OCI-LY7 (cell line): Measurements from ENCODE around the gene TLX2. TPM values are rescaled to one million over a fixed set of nuclear protein-coding genes. Genes with fewer than 3 reads are reported as not detected.

Source experiments
- BruUV-seq: library from RNA; stranded (reverse); fragments of 400-500 nt; replicated peaks from 2 replicates; lab custom pipeline; 2021; lab: Mats Ljungman, UMichigan
- CTCF ChIA-PET: fragments of 300-600 bp; sonication (Branson Sonifier 250); formaldehyde crosslinking; loops from one replicate; lab custom pipeline; 2022; ENCODE audit warnings: antibody characterized with exemption; ENCODE audit not compliant: unreplicated experiment; lab: Charles Lee
- POLR2A ChIA-PET: fragments of 300-600 bp; sonication (Branson Sonifier 250); formaldehyde crosslinking; loops from one replicate; lab custom pipeline; 2022; ENCODE audit warnings: antibody characterized with exemption; lab: Charles Lee
- DNase-seq: peaks from one replicate; pipeline ENCODE4 v3.0.0-alpha.2; 2015; ENCODE audit warnings: low spot score
- H2AFZ ChIP-seq: fragments of 200-600 bp; sonication (generic), shearing (Covaris generic); 2 replicates; pipeline ENCODE4 v1.6.1; 2014; ENCODE audit warnings: mild to moderate bottlenecking, antibody characterized with exemption, low read length, moderate library complexity
- H3K27ac ChIP-seq: fragments of 200-600 bp; sonication (generic); 2 replicates; pipeline ENCODE4 v1.5.1; 2014; ENCODE audit warnings: mixed run types, low read depth, mild to moderate bottlenecking, moderate library complexity, low read length, inconsistent platforms; ENCODE audit not compliant: poor library complexity, severe bottlenecking
- H3K36me3 ChIP-seq: fragments of 200-600 bp; sonication (generic); 2 replicates; pipeline ENCODE4 v1.6.1; 2014; ENCODE audit warnings: mild to moderate bottlenecking, antibody characterized with exemption, low read length, moderate library complexity, mixed read lengths; ENCODE audit not compliant: insufficient read depth
- H3K4me1 ChIP-seq: fragments of 200-600 bp; sonication (generic); 2 replicates; pipeline ENCODE4 v1.5.1; 2014; ENCODE audit warnings: mild to moderate bottlenecking, low read length; ENCODE audit not compliant: insufficient read depth, poor library complexity, severe bottlenecking
- H3K4me2 ChIP-seq: fragments of 200-600 bp; sonication (generic); 2 replicates; pipeline ENCODE4 v1.6.1; 2014; ENCODE audit warnings: mild to moderate bottlenecking, low read length
- H3K4me3 ChIP-seq: fragments of 200-600 bp; sonication (generic); 2 replicates; pipeline ENCODE4 v1.5.1; 2014; ENCODE audit warnings: mild to moderate bottlenecking, low read depth, low read length; ENCODE audit not compliant: poor library complexity, severe bottlenecking
- H3K79me2 ChIP-seq: fragments of 200-600 bp; sonication (generic); 2 replicates; pipeline ENCODE4 v1.6.1; 2016; ENCODE audit warnings: low read depth, mild to moderate bottlenecking, low read length, moderate library complexity, mixed read lengths; ENCODE audit not compliant: insufficient read depth
- H3K9me2 ChIP-seq: fragments of 200-600 bp; sonication (generic); 2 replicates; pipeline ENCODE4 v1.6.1; 2016; ENCODE audit warnings: mild to moderate bottlenecking, low read length, mixed read lengths; ENCODE audit not compliant: insufficient read depth
- H3K9me3 ChIP-seq: fragments of 200-600 bp; sonication (generic); 2 replicates; pipeline ENCODE4 v1.6.1; 2014; ENCODE audit warnings: mild to moderate bottlenecking, mixed run types, low read length, mixed read lengths
- H4K20me1 ChIP-seq: fragments of 200-600 bp; sonication (generic); 2 replicates; pipeline ENCODE4 v1.6.1; 2014; ENCODE audit warnings: mild to moderate bottlenecking, antibody characterized with exemption, low read length, moderate library complexity, mixed read lengths; ENCODE audit not compliant: insufficient read depth
- EZH2phosphoT487 ChIP-seq: fragments of 200-600 bp; sonication (generic); IDR thresholded peaks from 2 replicates; pipeline ENCODE4 v1.6.1; 2018; ENCODE audit warnings: low read depth, borderline replicate concordance, mild to moderate bottlenecking, mixed run types, antibody characterized with exemption, low read length, moderate library complexity, mixed read lengths
- intact Hi-C: fragments of 100-400 bp; cut with micrococcal nuclease; formaldehyde crosslinking; loops from one replicate; pipeline ENCODE4 v1.10.0; 2022; ENCODE audit not compliant: unreplicated experiment
- total RNA-seq, 2 experiments: library from RNA; depleted of rRNA in 1 of 2; stranded (reverse); fragments of >200 nt in 1 of 2; shearing (Covaris generic) in 1 of 2; gene quantifications; 2 replicates each; pipeline ENCODE4 v1.2.3, GENCODE V29; 2014 to 2022
- TF ChIP-seq, protein P1 (sequence below): fragments of 200-600 bp; sonication (generic); conservative IDR thresholded peaks from 2 replicates; pipeline ENCODE4 v1.5.1; 2014; ENCODE audit warnings: mild to moderate bottlenecking, antibody characterized with exemption, low read length, moderate library complexity, mixed read lengths

Gene TLX2
- total RNA-seq, 2 experiments from 2014 or later = not detected

DNA sequence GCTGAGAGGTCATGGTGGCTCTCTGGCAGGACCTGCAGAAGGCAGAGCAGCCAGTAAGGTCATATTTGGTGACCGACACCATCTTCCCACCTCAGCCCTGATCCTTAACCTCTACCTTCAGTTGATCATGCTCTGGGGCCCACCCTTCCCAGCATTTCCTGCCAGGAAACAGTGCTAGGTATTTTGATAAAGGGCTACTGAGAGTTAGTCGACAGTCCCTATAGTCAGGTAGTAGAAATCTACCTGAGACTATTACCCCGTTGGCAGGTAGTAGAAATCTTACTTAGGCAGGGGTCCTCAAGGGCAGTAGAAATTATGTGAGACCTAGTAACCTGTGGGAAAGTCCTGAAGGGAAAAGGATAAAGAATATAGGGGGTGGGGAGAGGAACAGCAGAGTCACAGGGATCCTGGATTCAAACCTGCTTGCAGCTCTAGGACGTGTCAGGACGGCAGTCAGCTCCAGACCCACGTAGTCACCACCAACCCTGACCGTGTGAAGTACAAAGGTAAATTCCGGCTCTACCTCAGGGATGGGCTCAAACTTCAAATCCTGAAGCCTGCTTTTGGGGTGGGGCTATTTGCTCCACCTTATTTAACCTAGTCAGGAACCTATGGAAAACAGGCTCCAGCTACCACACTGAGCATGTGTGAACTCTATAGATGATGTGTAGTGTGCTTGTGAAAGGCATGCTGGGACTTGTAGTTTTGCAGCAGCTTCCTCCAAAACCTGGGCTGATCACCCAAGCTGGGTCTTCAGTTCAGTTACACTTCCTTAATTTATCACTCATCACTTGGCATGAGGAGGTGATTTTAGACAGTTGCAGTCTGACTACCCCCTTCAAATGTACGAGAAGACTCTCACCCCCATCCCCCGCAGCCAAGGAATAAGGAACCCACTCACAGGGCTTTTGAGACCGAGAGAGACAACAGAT is 11.7 kb downstream of the TLX2 start, which contains the start of gene DQX1:
DQX1 (minus strand) TSS at position 515 of the 932 bp plus-strand sequence; CDS start at position 13, 502 bp downstream.
- peak; percentile 63 for DNase-seq
- CTCF ChIA-PET = no interaction called here
- Histone ChIP-seq H3K4me2 (0 out of 2 replicates have a peak within 1 kb of the TSS, but pooled peaks have one; percentile 95), H3K9me3 (no peaks in the 10 kb centered on the region), H3K27ac (no peak within 1 kb of the TSS), H3K79me2 (peaks cover 32% of the 10 kb centered on the region), H4K20me1 (peaks cover 5% of the 10 kb centered on the region; the same call in 1 of the 2 replicates), H3K4me1 (peaks cover 21% of the 10 kb centered on the region), H3K4me3 (no peak within 1 kb of the TSS), H3K36me3 (peaks cover 45% of the 10 kb centered on the region), H3K9me2 (no peaks in the 10 kb centered on the region), H2AFZ (no peak within 1 kb of the TSS)
- POLR2A ChIA-PET = interaction anchor here (0.6 to 1.0 kb wide), 2 partner anchors 8 to 15 kb away, joined by 3 read pairs; no protein-coding TSS in a partner anchor
- intact Hi-C loops = no loop called here
- BruUV-seq = no TSS peak
- no peak for TF ChIP-seq EZH2phosphoT487
- TF ChIP-seq, protein P1, sequence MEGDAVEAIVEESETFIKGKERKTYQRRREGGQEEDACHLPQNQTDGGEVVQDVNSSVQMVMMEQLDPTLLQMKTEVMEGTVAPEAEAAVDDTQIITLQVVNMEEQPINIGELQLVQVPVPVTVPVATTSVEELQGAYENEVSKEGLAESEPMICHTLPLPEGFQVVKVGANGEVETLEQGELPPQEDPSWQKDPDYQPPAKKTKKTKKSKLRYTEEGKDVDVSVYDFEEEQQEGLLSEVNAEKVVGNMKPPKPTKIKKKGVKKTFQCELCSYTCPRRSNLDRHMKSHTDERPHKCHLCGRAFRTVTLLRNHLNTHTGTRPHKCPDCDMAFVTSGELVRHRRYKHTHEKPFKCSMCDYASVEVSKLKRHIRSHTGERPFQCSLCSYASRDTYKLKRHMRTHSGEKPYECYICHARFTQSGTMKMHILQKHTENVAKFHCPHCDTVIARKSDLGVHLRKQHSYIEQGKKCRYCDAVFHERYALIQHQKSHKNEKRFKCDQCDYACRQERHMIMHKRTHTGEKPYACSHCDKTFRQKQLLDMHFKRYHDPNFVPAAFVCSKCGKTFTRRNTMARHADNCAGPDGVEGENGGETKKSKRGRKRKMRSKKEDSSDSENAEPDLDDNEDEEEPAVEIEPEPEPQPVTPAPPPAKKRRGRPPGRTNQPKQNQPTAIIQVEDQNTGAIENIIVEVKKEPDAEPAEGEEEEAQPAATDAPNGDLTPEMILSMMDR = no peak

DNA sequence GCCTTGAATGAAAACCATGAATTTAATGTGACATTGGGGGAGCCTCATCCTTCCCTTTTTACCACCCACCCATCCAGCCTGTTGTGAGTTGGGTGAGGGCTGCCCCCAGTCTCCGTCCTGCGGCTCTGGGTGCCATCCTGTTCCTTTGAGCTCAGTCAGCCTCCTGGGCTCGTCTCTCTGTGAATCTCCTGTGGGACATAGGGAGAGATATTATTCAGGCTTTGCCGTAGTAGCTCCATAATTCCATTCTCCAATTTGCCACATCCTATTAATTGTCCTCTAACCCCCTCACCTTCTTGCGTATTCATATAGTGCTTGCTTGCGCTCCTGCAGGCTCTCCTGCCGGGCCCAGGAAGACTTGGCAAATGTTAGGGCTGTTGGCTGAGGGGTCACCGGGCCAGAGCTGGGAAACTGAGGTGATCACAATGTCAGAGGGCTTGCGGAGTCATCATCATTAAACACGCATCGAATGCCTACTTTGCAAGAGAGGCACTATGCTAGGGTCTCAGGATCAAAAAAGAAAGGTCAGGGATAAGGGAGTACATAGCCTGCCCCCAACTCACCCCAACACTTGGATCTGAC is 12.5 kb downstream of the TLX2 start:
- TF ChIP-seq EZH2phosphoT487 = no peak
- TF ChIP-seq, protein P1 = no peak
- DNase-seq = no peak
- H3K4me1 ChIP-seq = peaks cover 28% of the 10 kb centered on the region
- no peak overlapping the region for H3K27ac ChIP-seq
- no peaks in the 10 kb centered on the region for H3K9me3 ChIP-seq
- H4K20me1 ChIP-seq = peaks cover 5% of the 10 kb centered on the region; the same call in 1 of the 2 replicates
- peaks cover 53% of the 10 kb centered on the region for H3K36me3 ChIP-seq
- BruUV-seq = no TSS peak
- H3K4me2 ChIP-seq = 0 out of 2 replicates have a peak overlapping the region, but pooled peaks have one; percentile 95
- POLR2A ChIA-PET = interaction anchor here (1.0 kb wide), 1 partner anchor 9 kb away, joined by 3 read pairs; no protein-coding TSS in a partner anchor
- H3K79me2 ChIP-seq = peaks cover 37% of the 10 kb centered on the region
- CTCF ChIA-PET = interaction anchor here (0.5 kb wide), 1 partner anchor 1180 kb away, joined by 3 read pairs; no protein-coding TSS in a partner anchor
- H3K9me2 ChIP-seq = no peaks in the 10 kb centered on the region
- H3K4me3 ChIP-seq = no peak overlapping the region
- H2AFZ ChIP-seq = no peak overlapping the region
- intact Hi-C loops = no loop called here
